MG63 (cell line): ENCODE measurements around the gene TMEM258. TPM values are rescaled to one million over a fixed set of nuclear protein-coding genes. Genes with fewer than 3 reads are reported as not detected.
A peak's percentile ranks its signal among the peaks of the same experiment; 100 is the strongest.

Source experiments
- DNase-seq: peaks from one replicate; pipeline ENCODE4 v3.0.0-alpha.2; 2020
- H3K27me3 ChIP-seq: fragments of 250-450 bp; sonication (Bioruptor Pico); 2 replicates; pipeline ENCODE4 v1.5.1; 2020; ENCODE audit warnings: mild to moderate bottlenecking, moderate library complexity
- H3K36me3 ChIP-seq: fragments of 250-450 bp; sonication (Bioruptor Pico); 2 replicates; pipeline ENCODE4 v1.5.1; 2020; ENCODE audit warnings: mild to moderate bottlenecking, moderate library complexity
- H3K4me3 ChIP-seq: fragments of 250-450 bp; sonication (Bioruptor Pico); 2 replicates; pipeline ENCODE4 v1.5.1; 2020; ENCODE audit warnings: mild to moderate bottlenecking, moderate library complexity
- H3K9me3 ChIP-seq: fragments of 250-450 bp; sonication (Bioruptor Pico); 2 replicates; pipeline ENCODE4 v1.5.1; 2020; ENCODE audit warnings: mild to moderate bottlenecking, moderate library complexity
- total RNA-seq: library from RNA; depleted of rRNA; stranded (reverse); fragments of >200 nt; shearing (Covaris generic); gene quantifications from 2 replicates; pipeline ENCODE4 v1.2.3, GENCODE V29; 2014; ENCODE audit warnings: low replicate concordance

The TMEM258 gene
- total RNA-seq, 1 experiment from 2014 or later: 61.8 TPM

GRCh38 chr11:61806785-61807184, 14.4 kb upstream of the TMEM258 start:
- Histone ChIP-seq H3K27me3 (no peaks in the 10 kb centered on the region), H3K4me3 (no peak overlapping the region), H3K9me3 (no peaks in the 10 kb centered on the region), H3K36me3 (peaks cover 33% of the 10 kb centered on the region)
- no peak for DNase-seq

GRCh38 chr11:61805146-61805545, 12.7 kb upstream of the TMEM258 start:
- no peak overlapping the region for H3K4me3 ChIP-seq
- no peaks in the 10 kb centered on the region for H3K9me3 ChIP-seq
- no peaks in the 10 kb centered on the region for H3K27me3 ChIP-seq
- peaks cover 26% of the 10 kb centered on the region for H3K36me3 ChIP-seq
- no peak for DNase-seq

- peaks cover 26% of the 10 kb centered on the region for H3K36me3 ChIP-seq
- no peak for DNase-seq
- H3K27me3 ChIP-seq: no peaks in the 10 kb centered on the region
- no peaks in the 10 kb centered on the region for H3K9me3 ChIP-seq
- H3K4me3 ChIP-seq: no peak overlapping the region
Measured at GRCh38 chr11:61803889-61804647, 11.7 kb upstream of the TMEM258 start.

- no peaks in the 10 kb centered on the region for H3K9me3 ChIP-seq
- peaks cover 35% of the 10 kb centered on the region for H3K36me3 ChIP-seq
- no peak for DNase-seq
- H3K4me3 ChIP-seq: no peak overlapping the region
- no peaks in the 10 kb centered on the region for H3K27me3 ChIP-seq
Measured at GRCh38 chr11:61802605-61803004, 10.2 kb upstream of the TMEM258 start.

GRCh38 chr11:61800331-61801281, 8.2 kb upstream of the TMEM258 start:
- Histone ChIP-seq H3K27me3 (no peaks in the 10 kb centered on the region), H3K4me3 (no peak overlapping the region), H3K9me3 (no peaks in the 10 kb centered on the region), H3K36me3 (peaks cover 52% of the 10 kb centered on the region)
- DNase-seq: no peak

- peaks cover 60% of the 10 kb centered on the region for H3K36me3 ChIP-seq
- H3K9me3 ChIP-seq: no peaks in the 10 kb centered on the region
- no peak overlapping the region for H3K4me3 ChIP-seq
- no peak for DNase-seq
- H3K27me3 ChIP-seq: no peaks in the 10 kb centered on the region
Measured at GRCh38 chr11:61799665-61800284, 7.4 kb upstream of the TMEM258 start.

- H3K4me3 ChIP-seq: no peak overlapping the region
Measured at GRCh38 chr11:61797263-61797944, 5.0 kb upstream of the TMEM258 start.

GRCh38 chr11:61795876-61796526, 3.6 kb upstream of the TMEM258 start:
- no peak for DNase-seq
- H3K4me3 ChIP-seq: no peak overlapping the region
- no peaks in the 10 kb centered on the region for H3K27me3 ChIP-seq
- H3K36me3 ChIP-seq: peaks cover 57% of the 10 kb centered on the region
- H3K9me3 ChIP-seq: no peaks in the 10 kb centered on the region

More at GRCh38 chr11:61797263-61797944, 5.0 kb upstream of the TMEM258 start:
- Histone ChIP-seq H3K9me3 (no peaks in the 10 kb centered on the region), H3K36me3 (peaks cover 52% of the 10 kb centered on the region), H3K27me3 (no peaks in the 10 kb centered on the region)
- peak; percentile 54 for DNase-seq

GRCh38 chr11:61795459-61795858, 3.1 kb upstream of the TMEM258 start:
- no peak for DNase-seq
- peaks cover 61% of the 10 kb centered on the region for H3K36me3 ChIP-seq
- H3K9me3 ChIP-seq: no peaks in the 10 kb centered on the region
- no peaks in the 10 kb centered on the region for H3K27me3 ChIP-seq
- no peak overlapping the region for H3K4me3 ChIP-seq

GRCh38 chr11:61794579-61794978, 2.2 kb upstream of the TMEM258 start:
- H3K4me3 ChIP-seq: peak overlapping the region; percentile 76; the same call in 1 of the 2 replicates
- H3K27me3 ChIP-seq: no peaks in the 10 kb centered on the region
- no peaks in the 10 kb centered on the region for H3K9me3 ChIP-seq
- H3K36me3 ChIP-seq: peaks cover 67% of the 10 kb centered on the region
- no peak for DNase-seq

- Histone ChIP-seq H3K9me3 (no peaks in the 10 kb centered on the region), H3K27me3 (no peaks in the 10 kb centered on the region), H3K36me3 (peaks cover 68% of the 10 kb centered on the region), H3K4me3 (peak overlapping the region; percentile 76)
- DNase-seq: peak; percentile 33
Measured at GRCh38 chr11:61793829-61794204, 1.4 kb upstream of the TMEM258 start.

- Histone ChIP-seq H3K27me3 (no peaks in the 10 kb centered on the region), H3K36me3 (peaks cover 68% of the 10 kb centered on the region), H3K9me3 (no peaks in the 10 kb centered on the region), H3K4me3 (peak overlapping the region; percentile 76)
- DNase-seq: no peak
Measured at GRCh38 chr11:61793083-61793828, 857 bp upstream of the TMEM258 start.

GRCh38 chr11:61791737-61792309, 576 bp downstream of the TMEM258 start:
- Histone ChIP-seq H3K27me3 (no peaks in the 10 kb centered on the region), H3K36me3 (peaks cover 66% of the 10 kb centered on the region), H3K4me3 (peak overlapping the region; percentile 76), H3K9me3 (no peaks in the 10 kb centered on the region)
- DNase-seq: peak; percentile 81

GRCh38 chr11:61787928-61788491, 4.4 kb downstream of the TMEM258 start:
- Histone ChIP-seq H3K9me3 (no peaks in the 10 kb centered on the region), H3K27me3 (no peaks in the 10 kb centered on the region), H3K4me3 (no peak overlapping the region), H3K36me3 (peaks cover 41% of the 10 kb centered on the region)
- DNase-seq: peak; percentile 20

GRCh38 chr11:61785837-61786402, 6.5 kb downstream of the TMEM258 start:
- Histone ChIP-seq H3K27me3 (no peaks in the 10 kb centered on the region), H3K36me3 (peaks cover 34% of the 10 kb centered on the region), H3K4me3 (no peak overlapping the region), H3K9me3 (no peaks in the 10 kb centered on the region)
- no peak for DNase-seq
